Stomach (tissue), 9 donors: ENCODE data around the gene IRF8. TPM values are rescaled to one million over a fixed set of nuclear protein-coding genes. Genes with fewer than 3 reads are reported as not detected.

Experiments used
- DNase-seq, 2 donors: peaks; one replicate each; pipeline versions ENCODE4 v3.0.0 to v3.0.0-alpha.2; 2013 to 2019
- H3K27ac ChIP-seq, 5 donors: fragments of 200-600 bp in 4 of 5; sonication (generic) in 4 of 5; one replicate each; pipeline ENCODE4 v1.5.1; 2013 to 2019; ENCODE audit warnings: mild to moderate bottlenecking in 1 of 5, moderate library complexity in 1 of 5
- H3K27me3 ChIP-seq, 3 donors: fragments of 200-600 bp; sonication (generic); one replicate each; pipeline ENCODE4 v1.5.1; 2017 to 2019; ENCODE audit warnings: mixed run types in 1 of 3
- H3K36me3 ChIP-seq, 4 donors: fragments of 200-600 bp; sonication (generic); 1 replicate in 3 of 4; 2 replicates in 1 of 4; pipeline ENCODE4 v1.5.1; 2016 to 2019
- H3K4me1 ChIP-seq, 4 donors: fragments of 200-600 bp; sonication (generic); one replicate each; pipeline ENCODE4 v1.5.1; 2016 to 2019
- H3K4me3 ChIP-seq, 4 donors: fragments of 200-600 bp; sonication (generic) in 3 of 4; one replicate each; pipeline ENCODE4 v1.5.1; 2016 to 2019; ENCODE audit warnings: mild to moderate bottlenecking in 1 of 4
- H3K9me3 ChIP-seq, 4 donors: fragments of 200-600 bp; sonication (generic); one replicate each; pipeline ENCODE4 v1.5.1; 2016 to 2019
- EP300 ChIP-seq: sonication (generic); formaldehyde crosslinking; IDR thresholded peaks from one replicate; pipeline ENCODE4 v1.6.1; 2017; ENCODE audit warnings: antibody characterized with exemption
- POLR2A ChIP-seq, 4 donors: fragments of 450-650 bp; IDR thresholded peaks; one replicate each; pipeline ENCODE4 v1.6.1; 2016; ENCODE audit warnings: antibody characterized with exemption in 4 of 4, control low read depth in 2 of 4, mild to moderate bottlenecking in 1 of 4, moderate library complexity in 1 of 4
- POLR2AphosphoS5 ChIP-seq, 3 donors: sonication (generic); formaldehyde crosslinking; IDR thresholded peaks; one replicate each; pipeline ENCODE4 v1.6.1; 2016; ENCODE audit warnings: antibody characterized with exemption in 3 of 3
- WGBS, 5 donors: extraction: QIAGEN DNeasy Blood & Tissue Kit in 3 of 5; methylation state at CpG; one replicate each; pipeline versions ENCODE4 v1.1.5 to v1.1.7; 2013 to 2018; 5-methylcytosine and 5-hydroxymethylcytosine counted together
- intact Hi-C: fragments of 100-400 bp; cut with DNase I; formaldehyde crosslinking; loops from one replicate; pipeline ENCODE4 v1.15.1; 2023; ENCODE audit warnings: low total_unique reads
- polyA plus RNA-seq, 3 donors: library from polyadenylated mRNA; stranded (reverse); fragments of 200-250 nt; gene quantifications; one replicate each; pipeline ENCODE4 v1.2.3, GENCODE V29; 2013
- total RNA-seq, 5 donors: library from RNA; depleted of rRNA; stranded (reverse); fragments of >200 nt; gene quantifications; one replicate each; pipeline versions ENCODE4 v1.1.0 to v1.2.3, GENCODE V29; 2014 to 2016
- TF ChIP-seq, protein P1 (sequence below), 7 experiments: fragments of 450-650 bp in 4 of 7; fragments of 200-600 bp in 3 of 7; sonication (generic) in 3 of 7; IDR thresholded peaks; one replicate each; pipeline ENCODE4 v1.5.1; 2016 to 2019; ENCODE audit warnings: antibody characterized with exemption in 7 of 7, control low read depth in 2 of 7, mild to moderate bottlenecking in 1 of 7
- donor health status: healthy with polysubstance abuse.
- donor health status: Bipolar disorder and iron deficiency.
- donor health status: healthy.

IRF8 gene
- total and polyA plus RNA-seq, 8 donors, result 5.2 to 49.8 (median 12.1) TPM

GRCh38 chr16:85908889-85909589 lies 10.1 kb downstream of the IRF8 start:
- intact Hi-C loops, result no loop called here
- Histone ChIP-seq H3K27me3 (no peaks in the 10 kb centered on the region), H3K36me3 (peaks cover 0 to 70% (median 41%) of the 10 kb centered on the region in 4 donors), H3K27ac (peak overlapping the region in 2 of 5 donors; percentile 48 to 54), H3K9me3 (no peaks in the 10 kb centered on the region), H3K4me1 (peaks cover 0 to 37% (median 15%) of the 10 kb centered on the region in 4 donors), H3K4me3 (no peak overlapping the region)
- DNase-seq, result no peak
- TF ChIP-seq POLR2AphosphoS5 (IDR thresholded peaks at IDR 0.05) (no peak), EP300 (no peak), POLR2A (IDR thresholded peaks at IDR 0.05) (no peak)
- TF ChIP-seq, protein P1, sequence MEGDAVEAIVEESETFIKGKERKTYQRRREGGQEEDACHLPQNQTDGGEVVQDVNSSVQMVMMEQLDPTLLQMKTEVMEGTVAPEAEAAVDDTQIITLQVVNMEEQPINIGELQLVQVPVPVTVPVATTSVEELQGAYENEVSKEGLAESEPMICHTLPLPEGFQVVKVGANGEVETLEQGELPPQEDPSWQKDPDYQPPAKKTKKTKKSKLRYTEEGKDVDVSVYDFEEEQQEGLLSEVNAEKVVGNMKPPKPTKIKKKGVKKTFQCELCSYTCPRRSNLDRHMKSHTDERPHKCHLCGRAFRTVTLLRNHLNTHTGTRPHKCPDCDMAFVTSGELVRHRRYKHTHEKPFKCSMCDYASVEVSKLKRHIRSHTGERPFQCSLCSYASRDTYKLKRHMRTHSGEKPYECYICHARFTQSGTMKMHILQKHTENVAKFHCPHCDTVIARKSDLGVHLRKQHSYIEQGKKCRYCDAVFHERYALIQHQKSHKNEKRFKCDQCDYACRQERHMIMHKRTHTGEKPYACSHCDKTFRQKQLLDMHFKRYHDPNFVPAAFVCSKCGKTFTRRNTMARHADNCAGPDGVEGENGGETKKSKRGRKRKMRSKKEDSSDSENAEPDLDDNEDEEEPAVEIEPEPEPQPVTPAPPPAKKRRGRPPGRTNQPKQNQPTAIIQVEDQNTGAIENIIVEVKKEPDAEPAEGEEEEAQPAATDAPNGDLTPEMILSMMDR (IDR thresholded peaks at IDR 0.05), result no peak
- 75 to 81% (median 77%) methylated on average over 10 of the region's 10 CpGs for WGBS, 5 donors

GRCh38 chr16:85909932-85910853 lies 11.2 kb downstream of the IRF8 start:
- H3K27ac ChIP-seq, result peak overlapping the region in 2 of 5 donors; percentile 20 to 48
- 91 to 96% (median 94%) methylated on average over 17 of the region's 17 CpGs for WGBS, 5 donors
- H3K4me1 ChIP-seq, result peaks cover 0 to 34% (median 15%) of the 10 kb centered on the region in 4 donors
- intact Hi-C loops, result no loop called here
- DNase-seq, result no peak
- H3K27me3 ChIP-seq, result no peaks in the 10 kb centered on the region
- H3K9me3 ChIP-seq, result no peaks in the 10 kb centered on the region
- no peak overlapping the region for H3K4me3 ChIP-seq
- peaks cover 0 to 72% (median 41%) of the 10 kb centered on the region in 4 donors for H3K36me3 ChIP-seq
- no peak for TF ChIP-seq EP300
- TF ChIP-seq POLR2A (IDR thresholded peaks at IDR 0.05), result no peak
- TF ChIP-seq POLR2AphosphoS5 (IDR thresholded peaks at IDR 0.05), result no peak
- TF ChIP-seq, protein P1 (IDR thresholded peaks at IDR 0.05), result no peak

GRCh38 chr16:85910854-85911247 lies 11.9 kb downstream of the IRF8 start:
- Histone ChIP-seq H3K4me1 (peaks cover 0 to 40% (median 18%) of the 10 kb centered on the region in 4 donors), H3K4me3 (no peak overlapping the region), H3K9me3 (no peaks in the 10 kb centered on the region), H3K27ac (no peak overlapping the region), H3K36me3 (peaks cover 0 to 65% (median 41%) of the 10 kb centered on the region in 4 donors), H3K27me3 (no peaks in the 10 kb centered on the region)
- intact Hi-C loops, result no loop called here
- DNase-seq, result no peak
- WGBS, 5 donors, result 84 to 88% (median 87%) methylated on average over 9 of the region's 9 CpGs
- TF ChIP-seq, protein P1 (IDR thresholded peaks at IDR 0.05), result no peak
- TF ChIP-seq POLR2A (IDR thresholded peaks at IDR 0.05), result no peak
- TF ChIP-seq EP300, result no peak
- TF ChIP-seq POLR2AphosphoS5 (IDR thresholded peaks at IDR 0.05), result no peak

- H3K4me1 ChIP-seq, result peaks cover 4 to 46% (median 23%) of the 10 kb centered on the region in 4 donors
- no peaks in the 10 kb centered on the region for H3K9me3 ChIP-seq
- intact Hi-C loops, result no loop called here
- H3K27me3 ChIP-seq, result no peaks in the 10 kb centered on the region
- H3K4me3 ChIP-seq, result no peak overlapping the region
- WGBS, 5 donors, result 81 to 85% (median 83%) methylated on average over 15 of the region's 15 CpGs
- no peak for TF ChIP-seq POLR2A (IDR thresholded peaks at IDR 0.05)
- TF ChIP-seq, protein P1 (IDR thresholded peaks at IDR 0.05), result no peak
- TF ChIP-seq POLR2AphosphoS5 (IDR thresholded peaks at IDR 0.05), result no peak
- no peak for TF ChIP-seq EP300
- DNase-seq, result no peak
- peak overlapping the region in 3 of 5 donors; percentile 10 to 46 (median 11) for H3K27ac ChIP-seq
- peaks cover 0 to 63% (median 40%) of the 10 kb centered on the region in 4 donors for H3K36me3 ChIP-seq
Measured at GRCh38 chr16:85911251-85911930, 12.4 kb downstream of the IRF8 start.
